GM21737 (cell line): ENCODE results near the gene ABI3.
"Not testable (repeated sequence)": the region's sequence is repeated elsewhere in the genome, so short reads cannot be mapped to it uniquely, and the experiment has no call there.

Experiments
- ATAC-seq: cut with Tn5 transposase; IDR thresholded peaks from one replicate; pipeline ENCODE4 v1.9.1; 2021; ENCODE audit warnings: mild to moderate bottlenecking, moderate library complexity; ENCODE audit not compliant: unreplicated experiment

The ABI3 gene

GRCh38 chr17:49210158-49211029 is at the start of gene ABI3, which contains the start of gene GNGT2:
Gene ABI3, plus strand, starts transcription at chr17:49210707. Its CDS starts 18 bp downstream, at chr17:49210725.
Gene GNGT2, minus strand, starts transcription at chr17:49210574. Its CDS starts 3,152 bp downstream, at chr17:49207422.
- peak; percentile 68 for ATAC-seq

GRCh38 chr17:49162866-49163265 is 47.6 kb upstream of the ABI3 start:
- ATAC-seq = no peak

- ATAC-seq = no peak
These were observed 45.4 kb upstream of the ABI3 start for GRCh38 chr17:49165143-49165542.

- no peak for ATAC-seq
These were observed 41.8 kb upstream of the ABI3 start for GRCh38 chr17:49168706-49169105.

- ATAC-seq = no peak
These were observed 40.3 kb upstream of the ABI3 start for GRCh38 chr17:49170216-49170615.

- not testable (repeated sequence) for ATAC-seq
These were observed 39.8 kb upstream of the ABI3 start for GRCh38 chr17:49170711-49171110.

GRCh38 chr17:49175978-49176377 is 34.5 kb upstream of the ABI3 start:
- ATAC-seq = not testable (repeated sequence)

GRCh38 chr17:49180303-49180702 is 30.2 kb upstream of the ABI3 start:
- no peak for ATAC-seq

- no peak for ATAC-seq
These were observed 29.4 kb upstream of the ABI3 start for GRCh38 chr17:49180998-49181635.

GRCh38 chr17:49183341-49183740 is 27.2 kb upstream of the ABI3 start:
- no peak for ATAC-seq

- no peak for ATAC-seq
These were observed 26.7 kb upstream of the ABI3 start for GRCh38 chr17:49183801-49184200.

- ATAC-seq = not testable (repeated sequence)
These were observed 26.0 kb upstream of the ABI3 start for GRCh38 chr17:49184522-49184921.

- not testable (repeated sequence) for ATAC-seq
These were observed 25.1 kb upstream of the ABI3 start for GRCh38 chr17:49185381-49185780.

GRCh38 chr17:49187301-49187700 is 23.2 kb upstream of the ABI3 start:
- no peak for ATAC-seq

GRCh38 chr17:49190932-49191331 is 19.6 kb upstream of the ABI3 start:
- no peak for ATAC-seq

- ATAC-seq = peak; percentile 9
These were observed 19.0 kb upstream of the ABI3 start for GRCh38 chr17:49191409-49191916.

GRCh38 chr17:49191917-49192741 is 18.4 kb upstream of the ABI3 start:
- ATAC-seq = peak; percentile 37

GRCh38 chr17:49193513-49194296 is 16.8 kb upstream of the ABI3 start:
- no peak for ATAC-seq

- no peak for ATAC-seq
These were observed 16.3 kb upstream of the ABI3 start for GRCh38 chr17:49194297-49194607.

GRCh38 chr17:49195751-49196150 is 14.8 kb upstream of the ABI3 start:
- no peak for ATAC-seq
